Trophoblast cell (in vitro differentiated cells and primary cell): ENCODE measurements around the gene EXOC5. TPM values are rescaled to one million over a fixed set of nuclear protein-coding genes. Genes with fewer than 3 reads are reported as not detected.

ENCODE experiments used
- DNase-seq, 2 donors: peaks; one replicate each; pipeline ENCODE4 v3.0.0-alpha.2; 2016
- H2AFZ ChIP-seq: 2 replicates; pipeline ENCODE4 v1.6.1; 2013; ENCODE audit warnings: low read length, moderate library complexity, mild to moderate bottlenecking; ENCODE audit not compliant: insufficient read depth, poor library complexity
- H2AK5ac ChIP-seq: 2 replicates; pipeline ENCODE4 v1.6.1; 2013; ENCODE audit warnings: mild to moderate bottlenecking, low read length
- H2BK120ac ChIP-seq: 2 replicates; pipeline ENCODE4 v1.6.1; 2013; ENCODE audit warnings: low read length, mild to moderate bottlenecking, moderate library complexity; ENCODE audit not compliant: insufficient read depth, poor library complexity
- H2BK12ac ChIP-seq: 2 replicates; pipeline ENCODE4 v1.6.1; 2013; ENCODE audit warnings: mild to moderate bottlenecking, low read length, moderate library complexity
- H2BK5ac ChIP-seq: 2 replicates; pipeline ENCODE4 v1.6.1; 2013; ENCODE audit warnings: low read length, low read depth, moderate library complexity, mild to moderate bottlenecking; ENCODE audit not compliant: poor library complexity
- H3K14ac ChIP-seq: 2 replicates; pipeline ENCODE4 v1.6.1; 2013; ENCODE audit warnings: mild to moderate bottlenecking, low read length
- H3K18ac ChIP-seq: 2 replicates; pipeline ENCODE4 v1.6.1; 2013; ENCODE audit warnings: mild to moderate bottlenecking, low read length
- H3K23ac ChIP-seq: 2 replicates; pipeline ENCODE4 v1.6.1; 2013; ENCODE audit warnings: low read length
- H3K27ac ChIP-seq: 2 replicates; pipeline ENCODE4 v1.5.1; 2013; ENCODE audit warnings: low read depth, mild to moderate bottlenecking, inconsistent platforms, low read length, moderate library complexity
- H3K27me3 ChIP-seq: 2 replicates; pipeline ENCODE4 v1.6.1; 2013; ENCODE audit warnings: inconsistent platforms, mild to moderate bottlenecking, low read length, moderate library complexity; ENCODE audit not compliant: insufficient read depth
- H3K36me3 ChIP-seq, 2 experiments: 1 replicate in 1 of 2; 2 replicates in 1 of 2; pipeline ENCODE4 v1.6.1; 2013; ENCODE audit warnings: low read length in 2 of 2, mild to moderate bottlenecking in 2 of 2, moderate library complexity in 1 of 2; ENCODE audit not compliant: insufficient read depth in 2 of 2, control insufficient read depth in 1 of 2
- H3K4ac ChIP-seq: 2 replicates; pipeline ENCODE4 v1.6.1; 2013; ENCODE audit warnings: low read depth, mild to moderate bottlenecking, low read length, moderate library complexity
- H3K4me1 ChIP-seq, 2 experiments: 1 replicate in 1 of 2; 2 replicates in 1 of 2; pipeline ENCODE4 v1.6.1; 2013; ENCODE audit warnings: low read length in 2 of 2, mild to moderate bottlenecking in 2 of 2, moderate library complexity in 1 of 2; ENCODE audit not compliant: insufficient read depth in 2 of 2, control insufficient read depth in 1 of 2
- H3K4me2 ChIP-seq: 2 replicates; pipeline ENCODE4 v1.6.1; 2013; ENCODE audit warnings: inconsistent platforms, mild to moderate bottlenecking, low read length, moderate library complexity
- H3K4me3 ChIP-seq: 2 replicates; pipeline ENCODE4 v1.5.1; 2013; ENCODE audit warnings: mild to moderate bottlenecking, low read depth, low read length, inconsistent platforms
- H3K79me1 ChIP-seq: one replicate; pipeline ENCODE4 v1.6.1; 2013; ENCODE audit warnings: low read length
- H3K79me2 ChIP-seq: 2 replicates; pipeline ENCODE4 v1.6.1; 2013; ENCODE audit warnings: low read length, mild to moderate bottlenecking; ENCODE audit not compliant: control insufficient read depth, insufficient read depth, poor library complexity
- H3K9ac ChIP-seq: 2 replicates; pipeline ENCODE4 v1.6.1; 2013; ENCODE audit warnings: mild to moderate bottlenecking, low read length
- H3K9me3 ChIP-seq: 2 replicates; pipeline ENCODE4 v1.6.1; 2013; ENCODE audit warnings: low read depth, mild to moderate bottlenecking, control low read depth, inconsistent platforms, low read length; ENCODE audit not compliant: insufficient read depth
- H4K12ac ChIP-seq: 2 replicates; pipeline ENCODE4 v1.6.1; 2013; ENCODE audit warnings: low read depth, mild to moderate bottlenecking, low read length, moderate library complexity
- H4K8ac ChIP-seq: 2 replicates; pipeline ENCODE4 v1.6.1; 2013; ENCODE audit warnings: low read depth, mild to moderate bottlenecking, low read length, moderate library complexity
- H4K91ac ChIP-seq: one replicate; pipeline ENCODE4 v1.6.1; 2013; ENCODE audit warnings: low read depth, mild to moderate bottlenecking, low read length, moderate library complexity
- WGBS: extraction: QIAGEN DNeasy Blood & Tissue Kit; methylation state at CpG from one replicate; pipeline ENCODE4 v1.1.7; 2013; ENCODE audit warnings: missing lambda C conversion rate; ENCODE audit not compliant: insufficient read length, insufficient coverage; ENCODE audit errors: extremely low coverage; 5-methylcytosine and 5-hydroxymethylcytosine counted together
- polyA plus RNA-seq: library from polyadenylated mRNA; stranded (reverse); fragments of 200-250 nt; gene quantifications from 2 replicates; pipeline ENCODE4 v1.2.3, GENCODE V29; 2013

EXOC5 gene, protein sequence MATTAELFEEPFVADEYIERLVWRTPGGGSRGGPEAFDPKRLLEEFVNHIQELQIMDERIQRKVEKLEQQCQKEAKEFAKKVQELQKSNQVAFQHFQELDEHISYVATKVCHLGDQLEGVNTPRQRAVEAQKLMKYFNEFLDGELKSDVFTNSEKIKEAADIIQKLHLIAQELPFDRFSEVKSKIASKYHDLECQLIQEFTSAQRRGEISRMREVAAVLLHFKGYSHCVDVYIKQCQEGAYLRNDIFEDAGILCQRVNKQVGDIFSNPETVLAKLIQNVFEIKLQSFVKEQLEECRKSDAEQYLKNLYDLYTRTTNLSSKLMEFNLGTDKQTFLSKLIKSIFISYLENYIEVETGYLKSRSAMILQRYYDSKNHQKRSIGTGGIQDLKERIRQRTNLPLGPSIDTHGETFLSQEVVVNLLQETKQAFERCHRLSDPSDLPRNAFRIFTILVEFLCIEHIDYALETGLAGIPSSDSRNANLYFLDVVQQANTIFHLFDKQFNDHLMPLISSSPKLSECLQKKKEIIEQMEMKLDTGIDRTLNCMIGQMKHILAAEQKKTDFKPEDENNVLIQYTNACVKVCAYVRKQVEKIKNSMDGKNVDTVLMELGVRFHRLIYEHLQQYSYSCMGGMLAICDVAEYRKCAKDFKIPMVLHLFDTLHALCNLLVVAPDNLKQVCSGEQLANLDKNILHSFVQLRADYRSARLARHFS
- polyA plus RNA-seq: 41.3 and 45.6 TPM in 2 replicates

DNA sequence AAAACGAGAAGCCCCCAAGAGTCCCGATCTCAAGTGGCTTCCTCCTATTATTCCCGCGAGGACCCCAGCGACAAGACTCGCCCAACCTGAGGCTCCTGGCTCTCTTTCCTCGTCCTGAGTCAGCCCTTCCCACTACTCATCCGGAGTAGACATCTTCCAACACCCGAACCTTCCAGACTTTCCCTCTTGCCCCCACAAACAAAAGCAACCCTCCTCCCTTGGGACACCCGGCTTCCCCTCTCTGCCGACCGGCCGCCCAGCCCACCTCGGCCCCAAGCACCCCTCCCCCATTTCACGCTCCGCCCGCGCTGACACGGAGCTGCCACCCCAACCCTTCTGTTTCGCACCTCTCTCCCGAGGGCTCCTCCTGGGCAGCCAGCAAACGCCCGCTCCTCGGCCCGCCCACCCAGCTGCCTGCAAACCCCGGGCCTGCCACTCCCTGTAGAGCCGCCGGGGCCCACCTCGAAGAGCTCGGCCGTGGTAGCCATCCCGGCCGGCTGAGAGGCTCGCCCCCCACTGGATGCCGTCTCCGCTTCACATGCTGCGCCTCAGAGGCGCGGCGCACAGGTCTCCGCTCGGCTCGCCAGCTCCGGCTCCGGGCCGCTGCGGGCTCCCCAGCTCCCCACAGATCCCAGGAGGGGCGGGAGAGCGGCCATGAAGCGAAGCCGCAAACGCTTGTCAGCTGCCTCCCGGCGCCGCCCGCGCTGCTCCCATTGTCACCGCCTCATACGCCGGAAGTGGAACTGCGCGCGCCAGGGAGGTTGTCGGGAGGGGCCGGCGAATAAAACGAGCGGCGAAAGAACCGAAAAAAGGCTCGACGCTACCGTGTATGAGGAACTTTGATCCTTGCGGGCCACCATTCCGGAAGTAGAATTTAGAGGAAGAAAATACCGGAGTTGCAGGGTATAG lies at the start of gene EXOC5, which contains the start of gene AP5M1:
Gene EXOC5 (minus strand): TSS at position 745 of the 909 bp plus-strand sequence. CDS start 257 bp downstream, at position 488.
Gene AP5M1 (plus strand): TSS at position 811 of the 909 bp plus-strand sequence. CDS start 344 bp downstream, outside the sequence.
- H3K9me3 ChIP-seq: no peaks in the 10 kb centered on the region
- peak within 1 kb of the TSS; percentile 87 for H3K4me3 ChIP-seq
- H3K27ac ChIP-seq: peak within 1 kb of the TSS; percentile 94
- peaks cover 17% of the 10 kb centered on the region for H3K79me2 ChIP-seq
- peak within 1 kb of the TSS; percentile 91 for H2BK5ac ChIP-seq
- peak within 1 kb of the TSS; percentile 18 for H2BK12ac ChIP-seq
- peak within 1 kb of the TSS; percentile 90 for H2BK120ac ChIP-seq
- H3K36me3 ChIP-seq: peaks cover 2 to 5% of the 10 kb centered on the region in 2 experiments
- H3K79me1 ChIP-seq: peaks cover 12% of the 10 kb centered on the region
- H2AK5ac ChIP-seq: peak within 1 kb of the TSS; percentile 52
- peak within 1 kb of the TSS; percentile 86 for H3K4ac ChIP-seq
- WGBS: no CpG with 5 or more reads among the region's 76 CpGs
- H4K91ac ChIP-seq: peak within 1 kb of the TSS; percentile 81
- no peak within 1 kb of the TSS for H3K23ac ChIP-seq
- peak within 1 kb of the TSS; percentile 88 for H3K14ac ChIP-seq
- peak within 1 kb of the TSS; percentile 57 for H3K4me2 ChIP-seq
- peaks cover 2% of the 10 kb centered on the region in 2 experiments for H3K4me1 ChIP-seq
- H3K27me3 ChIP-seq: no peaks in the 10 kb centered on the region
- peak; percentile 92 to 97 for DNase-seq
- H4K12ac ChIP-seq: peak within 1 kb of the TSS; percentile 84
- peak within 1 kb of the TSS; percentile 66 for H2AFZ ChIP-seq
- peak within 1 kb of the TSS; percentile 70 for H3K18ac ChIP-seq
- H4K8ac ChIP-seq: peak within 1 kb of the TSS; percentile 78
- H3K9ac ChIP-seq: peak within 1 kb of the TSS; percentile 96

DNA sequence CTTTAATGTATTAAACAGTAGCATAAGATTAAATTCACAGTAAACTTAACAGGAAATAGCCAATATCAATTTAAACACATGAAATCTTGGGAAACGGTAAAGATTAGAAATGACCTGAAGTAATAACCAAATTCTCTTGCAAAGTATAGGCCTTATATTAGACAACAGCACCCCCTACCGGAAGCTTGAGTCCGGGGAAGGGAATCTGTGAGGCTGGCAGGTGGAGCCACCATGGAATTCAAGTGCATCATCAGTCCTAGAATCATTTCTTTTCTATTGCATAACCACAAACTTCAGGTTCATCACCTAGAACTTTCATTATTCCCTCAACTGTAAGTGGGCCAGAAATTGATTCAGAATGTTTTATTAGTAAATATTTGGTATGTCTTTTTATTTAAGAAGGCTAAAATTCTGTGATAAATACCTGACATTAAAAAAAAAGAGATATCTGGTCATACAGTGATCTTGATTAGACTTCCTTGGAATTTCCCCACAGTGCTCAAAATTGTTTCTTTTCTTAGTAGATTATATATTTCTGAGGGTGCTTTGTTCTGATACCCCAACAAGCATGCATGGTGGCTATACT lies 48.6 kb upstream of the EXOC5 start:
- Histone ChIP-seq H3K36me3 (no peaks in the 10 kb centered on the region), H3K23ac (no peak overlapping the region), H3K79me1 (no peaks in the 10 kb centered on the region), H2AK5ac (no peak overlapping the region), H4K8ac (no peak overlapping the region), H3K4me3 (no peak overlapping the region), H3K9me3 (no peaks in the 10 kb centered on the region), H4K12ac (no peak overlapping the region), H3K27me3 (no peaks in the 10 kb centered on the region), H3K27ac (no peak overlapping the region), H3K79me2 (no peaks in the 10 kb centered on the region), H3K18ac (no peak overlapping the region), H3K9ac (no peak overlapping the region), H2BK120ac (no peak overlapping the region), H3K4me2 (no peak overlapping the region), H3K4ac (no peak overlapping the region), H2BK5ac (no peak overlapping the region), H3K4me1 (peaks cover 0 to 4% of the 10 kb centered on the region in 2 experiments), H3K14ac (no peak overlapping the region), H4K91ac (no peak overlapping the region), H2BK12ac (no peak overlapping the region), H2AFZ (no peak overlapping the region)
- peak; percentile 76 to 96 for DNase-seq
- WGBS: no CpG with 5 or more reads among the region's 3 CpGs

DNA sequence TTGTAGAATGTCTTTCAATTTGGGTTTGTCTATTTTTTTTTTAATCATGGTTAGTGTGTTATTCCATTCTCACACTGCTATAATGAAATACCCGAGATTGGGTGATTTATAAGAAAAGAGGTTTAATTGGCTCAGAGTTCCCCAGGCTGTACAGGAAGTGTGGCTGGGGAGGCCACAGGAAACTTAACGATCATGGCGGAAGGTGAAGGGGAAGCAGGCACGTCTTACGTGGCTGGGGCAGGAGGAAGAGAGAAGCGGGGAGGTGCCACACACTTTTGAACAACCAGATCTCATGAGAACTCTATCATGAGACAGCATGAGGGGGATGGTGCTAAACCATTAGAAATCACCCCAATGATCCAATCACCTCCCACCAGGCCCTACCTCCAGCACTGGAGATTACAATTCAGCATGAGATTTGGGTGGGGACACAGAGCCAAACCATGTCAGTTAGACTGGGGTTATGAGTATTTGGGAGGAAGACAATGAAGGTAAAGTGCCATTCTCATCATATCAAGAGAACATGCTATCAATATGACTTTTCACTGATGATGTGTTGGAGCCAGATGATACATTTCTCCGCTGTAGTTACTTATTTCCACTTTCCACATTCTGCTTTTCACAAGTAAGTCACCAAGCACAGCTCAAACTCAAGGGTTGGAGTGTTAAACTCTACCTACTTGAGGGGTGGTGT lies 45.8 kb upstream of the EXOC5 start:
- Histone ChIP-seq H3K9ac (no peak overlapping the region), H2BK12ac (no peak overlapping the region), H2BK5ac (no peak overlapping the region), H2BK120ac (no peak overlapping the region), H3K27me3 (no peaks in the 10 kb centered on the region), H3K18ac (no peak overlapping the region), H3K4me3 (no peak overlapping the region), H2AK5ac (no peak overlapping the region), H4K91ac (no peak overlapping the region), H3K27ac (no peak overlapping the region), H3K36me3 (no peaks in the 10 kb centered on the region), H3K79me2 (no peaks in the 10 kb centered on the region), H4K12ac (no peak overlapping the region), H3K14ac (no peak overlapping the region), H3K4me2 (no peak overlapping the region), H3K23ac (no peak overlapping the region), H3K79me1 (no peaks in the 10 kb centered on the region), H4K8ac (no peak overlapping the region), H2AFZ (no peak overlapping the region), H3K4ac (no peak overlapping the region), H3K9me3 (no peaks in the 10 kb centered on the region), H3K4me1 (no peaks in the 10 kb centered on the region)
- no CpG with 5 or more reads among the region's 7 CpGs for WGBS
- DNase-seq: no peak
